Astrocyte (in vitro differentiated cells and primary cell): ENCODE measurements around the gene RAET1G.
"Not testable (repeated sequence)": the region's sequence is repeated elsewhere in the genome, so short reads cannot be mapped to it uniquely, and the experiment has no call there.

Source experiments
- EZH2 ChIP-seq: IDR thresholded peaks from 2 replicates; pipeline ENCODE4 v1.6.1; 2012; ENCODE audit warnings: mild to moderate bottlenecking, low read length, inconsistent platforms; ENCODE audit not compliant: insufficient read depth
- TF ChIP-seq, protein P1 (sequence below): IDR thresholded peaks from 2 replicates; pipeline ENCODE4 v1.5.1; 2011; ENCODE audit warnings: low read depth, mild to moderate bottlenecking, inconsistent platforms, low read length, moderate library complexity; ENCODE audit not compliant: insufficient read depth

DNA sequence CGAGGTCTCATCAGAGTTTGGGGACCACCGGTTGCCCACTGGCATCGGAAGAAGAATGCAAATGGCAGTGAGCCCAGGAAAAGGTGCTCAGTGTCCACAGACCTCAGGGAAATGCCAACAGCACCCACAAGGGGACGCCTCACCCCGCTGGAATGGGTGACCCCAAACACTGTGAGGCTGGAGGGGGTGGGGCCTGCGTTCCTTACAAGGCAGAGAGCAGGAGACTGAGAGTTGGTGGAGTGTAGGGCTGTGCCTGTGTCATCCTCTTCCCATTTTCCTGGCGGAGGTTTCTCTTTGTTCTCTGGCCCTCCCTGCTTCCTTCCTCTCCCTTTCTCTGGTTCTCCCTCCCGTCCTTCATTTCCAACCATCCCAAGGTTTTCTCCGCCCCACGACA lies 31.0 kb upstream of the RAET1G start:
- TF ChIP-seq, protein P1, sequence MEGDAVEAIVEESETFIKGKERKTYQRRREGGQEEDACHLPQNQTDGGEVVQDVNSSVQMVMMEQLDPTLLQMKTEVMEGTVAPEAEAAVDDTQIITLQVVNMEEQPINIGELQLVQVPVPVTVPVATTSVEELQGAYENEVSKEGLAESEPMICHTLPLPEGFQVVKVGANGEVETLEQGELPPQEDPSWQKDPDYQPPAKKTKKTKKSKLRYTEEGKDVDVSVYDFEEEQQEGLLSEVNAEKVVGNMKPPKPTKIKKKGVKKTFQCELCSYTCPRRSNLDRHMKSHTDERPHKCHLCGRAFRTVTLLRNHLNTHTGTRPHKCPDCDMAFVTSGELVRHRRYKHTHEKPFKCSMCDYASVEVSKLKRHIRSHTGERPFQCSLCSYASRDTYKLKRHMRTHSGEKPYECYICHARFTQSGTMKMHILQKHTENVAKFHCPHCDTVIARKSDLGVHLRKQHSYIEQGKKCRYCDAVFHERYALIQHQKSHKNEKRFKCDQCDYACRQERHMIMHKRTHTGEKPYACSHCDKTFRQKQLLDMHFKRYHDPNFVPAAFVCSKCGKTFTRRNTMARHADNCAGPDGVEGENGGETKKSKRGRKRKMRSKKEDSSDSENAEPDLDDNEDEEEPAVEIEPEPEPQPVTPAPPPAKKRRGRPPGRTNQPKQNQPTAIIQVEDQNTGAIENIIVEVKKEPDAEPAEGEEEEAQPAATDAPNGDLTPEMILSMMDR: not testable (repeated sequence)
- peak; percentile 9 for TF ChIP-seq EZH2
